Transverse colon (tissue), 4 donors: ENCODE data around the gene RAMP3. TPM values are rescaled to one million over a fixed set of nuclear protein-coding genes. Genes with fewer than 3 reads are reported as not detected.

Source experiments
- DNase-seq: peaks from one replicate; pipeline ENCODE4 v3.0.0-alpha.2; 2019
- H3K27ac ChIP-seq, 4 donors: fragments of 200-600 bp; sonication (generic); 2 replicates each; pipeline ENCODE4 v1.5.1; 2016 to 2018; ENCODE audit warnings: inconsistent platforms in 4 of 4
- H3K27me3 ChIP-seq: fragments of 200-600 bp; sonication (generic); 2 replicates; pipeline ENCODE4 v1.5.1; 2017; ENCODE audit warnings: inconsistent platforms
- H3K36me3 ChIP-seq, 4 donors: fragments of 200-600 bp; sonication (generic); 2 replicates each; pipeline ENCODE4 v1.5.1; 2017 to 2019; ENCODE audit warnings: inconsistent platforms in 4 of 4
- H3K4me1 ChIP-seq, 4 donors: fragments of 200-600 bp; sonication (generic); 2 replicates each; pipeline ENCODE4 v1.5.1; 2017 to 2020; ENCODE audit warnings: inconsistent platforms in 4 of 4
- H3K4me3 ChIP-seq, 4 donors: fragments of 200-600 bp; sonication (generic); 1 replicate in 1 of 4; 2 replicates in 3 of 4; pipeline versions ENCODE4 v1.5.1 to v1.6.1; 2017 to 2019; ENCODE audit warnings: inconsistent platforms in 4 of 4
- H3K9me3 ChIP-seq, 2 donors: fragments of 200-600 bp; sonication (generic); 2 replicates each; pipeline ENCODE4 v1.5.1; 2017 to 2019; ENCODE audit warnings: inconsistent platforms in 2 of 2
- CTCF ChIP-seq, 5 experiments: fragments of 200-600 bp in 3 of 5; fragments of 450-650 bp in 2 of 5; sonication (generic) in 3 of 5; IDR thresholded peaks; 1 replicate in 2 of 5; 2 replicates in 3 of 5; pipeline ENCODE4 v1.5.1; 2016 to 2017; ENCODE audit warnings: antibody characterized with exemption in 5 of 5, inconsistent platforms in 3 of 5, mild to moderate bottlenecking in 2 of 5, moderate library complexity in 1 of 5
- EP300 ChIP-seq: sonication (generic); formaldehyde crosslinking; IDR thresholded peaks from one replicate; pipeline ENCODE4 v1.6.1; 2017; ENCODE audit warnings: antibody characterized with exemption, low read depth
- POLR2A ChIP-seq: fragments of 450-650 bp; IDR thresholded peaks from one replicate; pipeline ENCODE4 v1.6.1; 2016; ENCODE audit warnings: antibody characterized with exemption, mild to moderate bottlenecking, moderate library complexity
- POLR2AphosphoS5 ChIP-seq, 3 donors: sonication (generic); formaldehyde crosslinking; IDR thresholded peaks; one replicate each; pipeline ENCODE4 v1.6.1; 2016; ENCODE audit warnings: antibody characterized with exemption in 3 of 3
- WGBS, 2 donors: methylation state at CpG; one replicate each; pipeline ENCODE4 v1.1.5; 2018; ENCODE audit warnings: low coverage in 1 of 2; 5-methylcytosine and 5-hydroxymethylcytosine counted together
- in situ Hi-C, 4 donors: fragments of 200-750 bp; cut with MboI; loops; one replicate each; pipeline versions ENCODE4 v1.15.0 to v1.15.1; 2017; ENCODE audit warnings: low sequenced_read_pairs in 3 of 4, low pct_ligation_motif_present in 1 of 4, low pct_unique_long_range_greater_than_20kb in 1 of 4
- intact Hi-C: fragments of 100-400 bp; cut with DNase I; formaldehyde crosslinking; loops from one replicate; pipeline ENCODE4 v1.15.1; 2023; ENCODE audit warnings: low total_unique reads
- total RNA-seq, 4 donors: library from RNA; depleted of rRNA; stranded (reverse); fragments of >200 nt; gene quantifications; one replicate each; pipeline ENCODE4 v1.1.0, GENCODE V29; 2016

The RAMP3 gene
- total RNA-seq, 4 donors from 2014 or later = 6.4 to 25.1 (median 15.2) TPM

GRCh38 chr7:45181286-45181960 lies 23.8 kb downstream of the RAMP3 start:
- Histone ChIP-seq H3K36me3 (no peaks in the 10 kb centered on the region), H3K4me1 (no peaks in the 10 kb centered on the region), H3K27me3 (no peaks in the 10 kb centered on the region), H3K9me3 (no peaks in the 10 kb centered on the region), H3K4me3 (no peak overlapping the region), H3K27ac (no peak overlapping the region)
- no peak for DNase-seq
- 83% methylated on average over 7 of the region's 7 CpGs; no CpG with 5 or more reads in 1 of the 2 donors for WGBS, 2 donors
- TF ChIP-seq CTCF (IDR thresholded peaks at IDR 0.05) = no peak
- TF ChIP-seq POLR2A = no peak
- no peak for TF ChIP-seq EP300
- TF ChIP-seq POLR2AphosphoS5 (IDR thresholded peaks at IDR 0.05) = no peak
- in situ Hi-C loops = no loop called here
- intact Hi-C loops = no loop called here

GRCh38 chr7:45181991-45182855 lies 24.6 kb downstream of the RAMP3 start:
- H3K27me3 ChIP-seq = no peaks in the 10 kb centered on the region
- intact Hi-C loops = no loop called here
- in situ Hi-C loops = no loop called here
- TF ChIP-seq CTCF (IDR thresholded peaks at IDR 0.05) (no peak), POLR2AphosphoS5 (IDR thresholded peaks at IDR 0.05) (no peak), EP300 (no peak)
- DNase-seq = no peak
- H3K4me1 ChIP-seq = no peaks in the 10 kb centered on the region
- no peak overlapping the region for H3K27ac ChIP-seq
- WGBS, 2 donors = 68 to 100% methylated on average over 2 to 8 of the region's 8 CpGs
- H3K9me3 ChIP-seq = no peaks in the 10 kb centered on the region
- H3K4me3 ChIP-seq = no peak overlapping the region
- no peaks in the 10 kb centered on the region for H3K36me3 ChIP-seq

- no peak for DNase-seq
- intact Hi-C loops = no loop called here
- 78 to 100% methylated on average over 1 to 21 of the region's 21 CpGs for WGBS, 2 donors
These were observed 25.5 kb downstream of the RAMP3 start for GRCh38 chr7:45182856-45183710.

More at GRCh38 chr7:45182856-45183710, 25.5 kb downstream of the RAMP3 start:
- Histone ChIP-seq H3K36me3 (no peaks in the 10 kb centered on the region), H3K27ac (no peak overlapping the region), H3K4me1 (no peaks in the 10 kb centered on the region), H3K4me3 (no peak overlapping the region), H3K9me3 (no peaks in the 10 kb centered on the region), H3K27me3 (no peaks in the 10 kb centered on the region)
- TF ChIP-seq EP300 (no peak), POLR2AphosphoS5 (IDR thresholded peaks at IDR 0.05) (no peak), CTCF (IDR thresholded peaks at IDR 0.05) (no peak), POLR2A (no peak)
- in situ Hi-C loops = no loop called here
